GM19240 (cell line): ENCODE results near the gene OR2L2.
"Not testable (repeated sequence)": the region's sequence is repeated elsewhere in the genome, so short reads cannot be mapped to it uniquely, and the experiment has no call there.

ENCODE experiments used
- DNase-seq: peaks from one replicate; pipeline ENCODE4 v3.0.0; 2011; ENCODE audit warnings: low spot score; ENCODE audit not compliant: insufficient read length

The OR2L2 gene

GRCh38 chr1:248029770-248030169, at the start of gene OR2L2:
TSS of gene OR2L2 (plus strand) at chr1:248030070. CDS start at chr1:248038268, 8,198 bp downstream.
- no peak for DNase-seq

DNA sequence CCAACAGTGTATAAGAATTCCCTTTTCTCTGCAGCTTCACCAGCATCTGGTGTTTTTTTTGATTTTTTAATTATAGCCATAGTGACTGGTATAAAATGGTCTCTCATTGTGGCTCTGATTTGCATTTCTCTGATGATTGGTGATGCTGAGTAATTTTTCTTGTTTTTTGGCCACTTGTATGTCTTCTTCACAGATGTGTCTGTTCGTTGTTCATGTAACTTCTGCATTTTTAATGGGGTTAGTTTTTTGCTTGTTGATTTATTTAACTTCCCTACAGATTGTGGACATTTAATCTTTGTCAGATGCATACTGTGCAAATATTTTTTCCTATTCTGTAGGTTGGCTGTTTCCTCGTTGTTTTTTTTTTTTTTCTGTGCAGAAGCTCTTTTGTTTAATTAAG, 36.9 kb upstream of the OR2L2 start:
- no peak for DNase-seq

DNA sequence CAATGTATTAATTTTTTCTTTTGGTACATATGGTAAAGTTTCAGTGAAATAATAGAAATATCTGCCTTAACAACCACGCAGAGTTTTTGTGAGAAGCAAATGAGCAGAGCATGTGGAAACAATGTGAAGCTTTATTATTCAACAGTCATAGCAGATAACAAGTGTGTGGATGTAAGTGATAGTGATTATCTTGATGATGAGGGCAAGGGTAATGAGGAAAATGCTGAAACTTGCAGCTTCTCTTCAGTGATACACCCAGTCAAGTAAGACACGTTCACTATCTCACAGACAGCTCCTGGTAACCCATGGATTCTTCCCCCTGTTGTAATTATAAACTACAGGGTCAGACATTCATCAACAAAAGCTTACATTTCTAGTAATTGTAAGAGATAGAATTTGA, 31.1 kb upstream of the OR2L2 start:
- DNase-seq: no peak

- no peak for DNase-seq
Measured at GRCh38 chr1:248000169-248000568, 29.7 kb upstream of the OR2L2 start.

DNA sequence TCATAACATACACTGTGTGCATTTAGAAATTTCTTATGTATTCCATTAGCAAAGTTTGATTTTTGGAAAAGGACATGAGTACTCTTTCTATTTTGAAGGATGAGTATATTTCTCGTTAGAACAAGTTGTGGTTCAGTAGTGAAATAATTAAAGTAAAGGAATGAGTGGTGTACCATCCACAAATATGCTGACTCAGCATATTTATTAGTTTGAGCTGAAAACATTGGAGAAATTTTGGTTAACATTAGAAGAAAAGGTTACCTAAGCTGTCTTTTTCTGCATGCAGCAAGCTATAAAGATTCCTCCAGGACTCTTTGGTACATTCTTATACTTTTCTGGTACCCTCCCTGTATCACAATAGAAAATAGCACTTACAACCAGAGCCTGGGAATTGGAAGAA, 22.1 kb upstream of the OR2L2 start:
- no peak for DNase-seq

DNA sequence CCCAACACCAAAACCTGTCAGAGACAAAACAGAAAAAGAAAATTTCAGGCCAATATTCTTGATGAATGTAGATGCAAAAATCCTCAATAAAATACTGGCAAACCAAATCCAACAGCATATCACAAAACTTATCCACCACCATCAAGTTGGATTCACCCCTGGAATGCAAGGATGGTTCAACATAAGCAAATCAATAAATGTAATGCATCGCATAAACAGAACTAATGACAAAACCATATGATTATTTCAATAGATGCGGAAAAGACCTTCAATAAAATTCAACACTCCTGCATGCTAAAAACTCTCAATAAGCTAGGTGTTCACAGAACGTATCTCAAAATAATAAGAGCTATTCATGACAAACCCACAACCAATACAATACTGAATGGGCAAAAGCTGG, 20.2 kb upstream of the OR2L2 start:
- DNase-seq: no peak

GRCh38 chr1:248013229-248013710, 16.6 kb upstream of the OR2L2 start, which contains the start of gene OR2L5:
TSS of gene OR2L5 (plus strand) at chr1:248013660. CDS start at chr1:248021948, 8,288 bp downstream.
- DNase-seq: no peak

GRCh38 chr1:248015803-248016202, 14.1 kb upstream of the OR2L2 start:
- no peak for DNase-seq

DNA sequence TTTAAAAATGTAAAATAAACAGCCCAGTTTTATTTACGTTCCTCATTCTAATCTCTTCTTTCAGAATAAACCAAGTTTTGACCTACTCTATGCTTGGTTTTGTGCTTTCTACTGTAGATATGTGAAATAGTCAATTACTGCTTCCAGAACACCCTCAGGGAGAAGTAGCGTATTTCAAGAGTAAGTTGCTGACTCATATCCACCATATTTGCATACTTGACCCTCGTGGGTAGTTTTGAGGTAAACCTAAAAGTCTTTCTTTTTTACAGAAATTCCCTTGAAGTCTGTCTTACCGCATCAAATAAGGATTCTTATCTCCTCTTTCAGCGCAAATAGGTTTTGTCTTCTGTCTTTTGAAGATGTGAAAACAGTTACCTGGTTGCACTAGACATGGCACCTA, 15.3 kb downstream of the OR2L2 start:
- DNase-seq: no peak

DNA sequence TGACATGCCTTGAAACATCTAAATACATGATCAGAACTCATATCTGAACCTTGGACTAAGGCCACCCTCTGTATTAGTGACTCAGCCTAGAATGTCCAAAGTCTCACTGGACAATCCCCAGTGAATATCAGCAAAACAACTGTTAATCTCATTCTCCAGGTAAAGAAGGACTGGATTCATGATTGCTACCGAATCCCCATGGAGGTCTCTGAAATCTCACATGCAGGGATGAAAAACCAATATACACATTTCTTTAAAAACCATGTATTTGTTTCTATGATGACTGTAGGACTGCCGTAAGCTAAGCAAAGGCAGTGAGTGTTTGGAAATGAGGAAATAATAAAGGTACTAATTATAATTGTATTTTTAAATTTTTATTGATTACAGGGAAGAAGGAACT, 16.7 kb downstream of the OR2L2 start, which contains the start of gene OR2L3:
Gene OR2L3, plus strand, starts transcription at position 301 of the 400 bp plus-strand sequence. CDS start 13,846 bp downstream, outside the sequence.
- DNase-seq: no peak

DNA sequence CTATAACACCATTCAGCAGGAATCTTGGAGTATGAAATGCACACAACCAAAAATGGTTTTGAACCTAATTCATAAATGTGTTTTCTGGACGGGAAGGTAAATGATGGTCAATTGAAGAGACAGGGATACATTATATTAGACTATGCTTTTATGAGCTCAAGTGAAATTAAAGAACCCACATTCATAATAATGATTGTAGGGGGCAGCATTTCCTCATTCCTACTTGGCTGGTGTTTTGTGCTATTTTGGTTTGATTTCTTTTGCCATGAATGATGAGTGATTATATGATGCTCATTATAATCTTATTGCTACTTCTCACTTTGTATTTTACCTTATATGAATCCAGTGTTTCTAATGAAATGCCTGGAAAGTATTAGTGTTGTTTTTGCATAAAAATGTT, 17.1 kb downstream of the OR2L2 start:
- DNase-seq: no peak

DNA sequence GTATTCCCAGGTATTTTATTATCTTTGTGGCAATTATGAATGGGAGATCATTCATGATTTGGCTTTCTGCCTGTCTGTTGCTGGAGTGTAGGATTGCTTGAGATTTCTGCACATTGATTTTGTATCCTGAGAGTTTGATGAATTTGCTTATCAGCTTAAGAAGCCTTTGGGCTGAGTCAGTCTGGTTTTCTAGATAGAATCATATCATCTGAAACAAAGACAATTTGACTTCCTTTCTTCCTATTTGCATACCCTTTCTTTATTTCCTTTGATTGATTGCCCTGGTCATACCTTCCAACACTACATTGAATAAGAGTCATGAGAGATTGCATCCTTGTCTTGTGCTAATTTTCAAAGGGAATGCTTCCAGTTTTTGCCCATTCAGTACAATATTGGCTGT, 24.8 kb downstream of the OR2L2 start:
- no peak for DNase-seq

DNA sequence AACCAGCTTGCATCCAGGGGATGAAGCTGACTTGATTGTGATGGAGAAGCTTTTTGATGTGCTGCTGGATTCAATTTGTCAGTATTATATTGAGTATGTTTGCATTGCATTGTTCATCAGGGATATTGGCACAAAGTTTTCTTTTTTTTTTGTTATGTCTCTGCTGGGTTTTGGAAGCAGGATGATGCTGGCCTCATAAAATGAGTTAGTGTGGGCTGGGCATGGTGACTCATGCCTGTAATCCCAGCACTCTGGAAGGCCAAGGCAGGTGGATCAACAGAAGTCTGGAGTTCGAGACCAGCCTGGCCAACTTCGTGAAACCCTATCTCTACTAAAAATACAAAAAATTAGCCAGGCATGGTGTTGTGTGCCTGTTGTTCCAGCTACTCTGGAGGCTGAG, 25.4 kb downstream of the OR2L2 start:
- no peak for DNase-seq

- DNase-seq: no peak
Measured at GRCh38 chr1:248065071-248065470, 35.2 kb downstream of the OR2L2 start.

- no peak for DNase-seq
Measured at GRCh38 chr1:248065604-248066003, 35.7 kb downstream of the OR2L2 start.

DNA sequence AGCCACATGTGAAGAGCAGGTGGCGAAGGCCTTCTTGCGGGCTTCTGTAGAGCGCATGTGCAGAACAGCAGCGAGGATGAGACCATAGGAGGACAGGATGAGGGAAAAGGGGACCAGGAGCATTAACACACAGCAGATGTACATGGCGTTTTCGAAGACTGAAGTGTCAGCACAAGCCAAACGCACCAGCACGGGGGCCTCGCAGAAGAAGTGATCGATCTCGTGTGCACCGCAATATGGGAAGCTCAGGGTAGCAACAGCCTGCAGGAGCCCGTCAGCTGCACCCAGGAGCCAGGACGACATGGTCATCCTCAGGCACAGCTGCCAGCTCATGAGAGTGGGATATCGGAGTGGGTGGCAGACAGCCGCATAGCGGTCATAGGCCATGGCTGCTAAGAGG, 54.0 kb downstream of the OR2L2 start:
- DNase-seq: not testable (repeated sequence)
